ENCODE measurements around the gene CACNA1E. TPM values are rescaled to one million over a fixed set of nuclear protein-coding genes. Genes with fewer than 3 reads are reported as not detected.
"Not testable (repeated sequence)": the region's sequence is repeated elsewhere in the genome, so short reads cannot be mapped to it uniquely, and the experiment has no call there.

The CACNA1E gene
- total RNA-seq, 4 donors from 2014 or later = 0.03 to 0.05 TPM; not detected in 2

- no peak for TF ChIP-seq CTCF (IDR thresholded peaks at IDR 0.05 in 4 of 5, conservative IDR thresholded peaks at IDR 0.05 in 1 of 5)
- TF ChIP-seq POLR2A (IDR thresholded peaks at IDR 0.05) = no peak
- Histone ChIP-seq H3K27me3 (no peaks in the 10 kb centered on the region), H3K9me3 (no peaks in the 10 kb centered on the region), H3K27ac (no peak overlapping the region), H3K36me3 (no peaks in the 10 kb centered on the region), H3K4me1 (no peaks in the 10 kb centered on the region), H3K4me3 (no peak overlapping the region)
- in situ Hi-C loops (cut with MboI; ENCODE audit: low sequenced_read_pairs in 4 of 4) = no loop called here
- ATAC-seq (no peak), DNase-seq (no peak)
- intact Hi-C loops (cut with DNase I; ENCODE audit: low total_unique reads) = no loop called here
Observed at GRCh38 chr1:181846001-181846645, 362.8 kb downstream of the CACNA1E start.

GRCh38 chr1:181846681-181847080 is 363.4 kb downstream of the CACNA1E start:
- Histone ChIP-seq H3K36me3 (no peaks in the 10 kb centered on the region), H3K4me3 (no peak overlapping the region), H3K27ac (no peak overlapping the region), H3K4me1 (no peaks in the 10 kb centered on the region), H3K9me3 (no peaks in the 10 kb centered on the region), H3K27me3 (no peaks in the 10 kb centered on the region)
- DNase-seq = no peak
- no peak for TF ChIP-seq CTCF (IDR thresholded peaks at IDR 0.05 in 4 of 5, conservative IDR thresholded peaks at IDR 0.05 in 1 of 5)
- no peak for TF ChIP-seq POLR2A (IDR thresholded peaks at IDR 0.05)
- no peak for ATAC-seq
- in situ Hi-C loops (cut with MboI; ENCODE audit: low sequenced_read_pairs in 4 of 4) = no loop called here
- intact Hi-C loops (cut with DNase I; ENCODE audit: low total_unique reads) = no loop called here

GRCh38 chr1:181849071-181849470 is 365.8 kb downstream of the CACNA1E start:
- TF ChIP-seq CTCF (IDR thresholded peaks at IDR 0.05 in 4 of 5, conservative IDR thresholded peaks at IDR 0.05 in 1 of 5) (no peak), POLR2A (IDR thresholded peaks at IDR 0.05) (no peak)
- ATAC-seq = no peak
- no peak for DNase-seq
- intact Hi-C loops (cut with DNase I; ENCODE audit: low total_unique reads) (no loop called here), in situ Hi-C loops (cut with MboI; ENCODE audit: low sequenced_read_pairs in 4 of 4) (no loop called here)
- H3K27me3 ChIP-seq = no peaks in the 10 kb centered on the region
- no peaks in the 10 kb centered on the region for H3K36me3 ChIP-seq
- H3K4me1 ChIP-seq = no peaks in the 10 kb centered on the region
- no peak overlapping the region for H3K27ac ChIP-seq
- H3K9me3 ChIP-seq = no peaks in the 10 kb centered on the region
- no peak overlapping the region for H3K4me3 ChIP-seq

GRCh38 chr1:181854212-181854611 is 370.9 kb downstream of the CACNA1E start:
- H3K4me1 ChIP-seq; intact Hi-C loops (cut with DNase I; ENCODE audit: low total_unique reads); H3K4me3 ChIP-seq; H3K27me3 ChIP-seq; ATAC-seq; H3K36me3 ChIP-seq; H3K9me3 ChIP-seq; DNase-seq; H3K27ac ChIP-seq; in situ Hi-C loops (cut with MboI; ENCODE audit: low sequenced_read_pairs in 4 of 4): not testable (repeated sequence)

GRCh38 chr1:181855380-181855779 is 372.1 kb downstream of the CACNA1E start:
- ATAC-seq (no peak), DNase-seq (no peak)
- intact Hi-C loops (cut with DNase I; ENCODE audit: low total_unique reads) = no loop called here
- no peak overlapping the region for H3K4me3 ChIP-seq
- H3K9me3 ChIP-seq = no peaks in the 10 kb centered on the region
- H3K4me1 ChIP-seq = no peaks in the 10 kb centered on the region
- no peaks in the 10 kb centered on the region for H3K27me3 ChIP-seq
- H3K27ac ChIP-seq = no peak overlapping the region
- TF ChIP-seq CTCF (IDR thresholded peaks at IDR 0.05 in 4 of 5, conservative IDR thresholded peaks at IDR 0.05 in 1 of 5) (no peak), POLR2A (IDR thresholded peaks at IDR 0.05) (no peak)
- no peaks in the 10 kb centered on the region for H3K36me3 ChIP-seq
- in situ Hi-C loops (cut with MboI; ENCODE audit: low sequenced_read_pairs in 4 of 4) = no loop called here

Measured in gastrocnemius medialis (tissue), 4 donors.